ENCODE data around the gene PRR4. TPM values are rescaled to one million over a fixed set of nuclear protein-coding genes. Genes with fewer than 3 reads are reported as not detected.

The PRR4 gene
- total and polyA plus RNA-seq, 9 of the 15 experiments (the other 6 are each of a cell fraction or from before 2014, with no cell fraction given) = 0.45 to 5.0 (median 1.8) TPM

DNA sequence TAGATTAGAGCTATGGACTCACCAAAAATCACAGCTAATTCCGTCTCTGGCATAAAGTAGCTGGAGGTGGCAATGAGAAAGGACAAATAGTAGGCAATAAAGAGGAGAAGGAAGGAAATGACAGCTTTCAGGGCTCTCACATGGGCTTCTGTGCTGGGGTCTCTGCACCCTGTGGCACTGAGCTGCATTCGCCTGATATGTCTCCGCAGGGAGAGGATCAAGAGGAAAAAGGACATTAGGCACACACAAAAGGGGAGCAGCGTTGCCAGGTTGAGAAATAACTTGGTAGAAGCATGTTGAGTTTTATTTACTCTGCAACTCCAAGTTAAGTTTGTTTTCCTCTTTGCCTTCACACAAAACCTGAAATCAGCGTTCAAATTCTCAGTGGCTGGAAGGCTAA is 47.5 kb downstream of the PRR4 start:
- no peak for TF ChIP-seq ZNF3 (CRISPR knock-in tag; IDR thresholded peaks at IDR 0.05)
- no peak for TF ChIP-seq ZNF212 (CRISPR knock-in tag; IDR thresholded peaks at IDR 0.05)
- Histone ChIP-seq H3K4me3 (no peak overlapping the region), H3K4me2 (ENCODE audit: insufficient read depth, low read length) (no peak overlapping the region), H3K36me3 (ENCODE audit: control insufficient read depth, insufficient read depth, low read length) (no peaks in the 10 kb centered on the region), H2AFZ (ENCODE audit: low read depth, low read length) (no peak overlapping the region), H3K27me3 (ENCODE audit: control insufficient read depth in 2 of 2, insufficient read depth in 2 of 2, low read length in 2 of 2) (no peaks in the 10 kb centered on the region), H3K4me1 (replicated peaks in 1 of 2; ENCODE audit: control insufficient read depth in 2 of 2, insufficient read depth in 2 of 2, low read length in 2 of 2) (no peaks in the 10 kb centered on the region), H3K27ac (ENCODE audit: extremely low read depth, low read depth, low read length) (no peak overlapping the region), H3K9ac (ENCODE audit: insufficient read depth in 1 of 2, low read depth in 2 of 2, low read length in 2 of 2) (no peak overlapping the region), H4K20me1 (replicated peaks; ENCODE audit: control insufficient read depth, insufficient read depth, low read length) (no peaks in the 10 kb centered on the region), H3K79me2 (ENCODE audit: control insufficient read depth, insufficient read depth, low read length) (no peaks in the 10 kb centered on the region), H3K9me1 (ENCODE audit: control insufficient read depth, insufficient read depth, low read length) (no peaks in the 10 kb centered on the region), H3K9me3 (replicated peaks; ENCODE audit: control insufficient read depth, insufficient read depth, low read depth, low read length) (no peaks in the 10 kb centered on the region)
- no TSS peak for BruUV-seq (replicated peaks)
- POLR2A ChIA-PET = no interaction called here
- FAIRE-seq (no peak), ATAC-seq (no peak), DNase-seq (ENCODE audit: extremely low read depth in 1 of 4, low spot score in 3 of 4) (no peak)
- intact Hi-C loops (cut with micrococcal nuclease) = no loop called here
- in situ Hi-C loops (cut with MboI) = no loop called here
- CTCF ChIA-PET (ENCODE audit: low intra/inter-chr PET ratio) = no interaction called here
- 5% methylated on average over 5 of the region's 5 CpGs for WGBS (ENCODE audit: insufficient coverage, low coverage, missing lambda C conversion rate)

Small RNA genes within 50 kb of the gene (small RNA-seq; reads per million reads assigned to genes)
- gene PRR4 = not detected

Other genes starting within 250 kb of the PRR4 start
Only the 7 nearest of the 17 such genes appear.
- not detected in 2 replicates for gene TAS2R7, start 46.8 kb downstream of the PRR4 start, total RNA-seq (2014; rRNA removed)
- gene TAS2R7, start 46.8 kb downstream of the PRR4 start, total RNA-seq (2014; rRNA removed; fragmentation: Illumina TruSeq; extraction: Trizol) = not detected in 2 replicates
- not detected in 2 replicates for gene TAS2R7, start 46.8 kb downstream of the PRR4 start, total RNA-seq (2015; rRNA removed; fragmentation: Illumina TruSeq; extraction: Trizol)
- gene TAS2R7, start 46.8 kb downstream of the PRR4 start, total RNA-seq (2021) = not detected in 2 replicates
- not detected in 2 replicates for gene TAS2R7, start 46.8 kb downstream of the PRR4 start, polyA plus RNA-seq (2011; rRNA removed)
- not detected in 2 replicates for gene TAS2R7, start 46.8 kb downstream of the PRR4 start, polyA plus RNA-seq (2014; fragmentation: Illumina TruSeq; extraction: Trizol)
- gene TAS2R7, start 46.8 kb downstream of the PRR4 start, polyA plus RNA-seq (2014; fragmentation: Nextera tagmentation; extraction: Ambion mirVana) = not detected
- not detected in 2 replicates for gene TAS2R7, start 46.8 kb downstream of the PRR4 start, polyA plus RNA-seq (2014; rRNA removed)
- gene TAS2R8, start 42.2 kb downstream of the PRR4 start, total RNA-seq (2014; rRNA removed) = not detected in 2 replicates
- not detected in 2 replicates for gene TAS2R8, start 42.2 kb downstream of the PRR4 start, total RNA-seq (2014; rRNA removed; fragmentation: Illumina TruSeq; extraction: Trizol)
- not detected in 2 replicates for gene TAS2R8, start 42.2 kb downstream of the PRR4 start, total RNA-seq (2015; rRNA removed; fragmentation: Illumina TruSeq; extraction: Trizol)
- not detected in 2 replicates for gene TAS2R8, start 42.2 kb downstream of the PRR4 start, total RNA-seq (2021)
- gene TAS2R8, start 42.2 kb downstream of the PRR4 start, polyA plus RNA-seq (2011; rRNA removed) = not detected in 2 replicates
- gene TAS2R8, start 42.2 kb downstream of the PRR4 start, polyA plus RNA-seq (2014; fragmentation: Illumina TruSeq; extraction: Trizol) = not detected in 2 replicates
- not detected for gene TAS2R8, start 42.2 kb downstream of the PRR4 start, polyA plus RNA-seq (2014; fragmentation: Nextera tagmentation; extraction: Ambion mirVana)
- not detected in 2 replicates for gene TAS2R8, start 42.2 kb downstream of the PRR4 start, polyA plus RNA-seq (2014; rRNA removed)
- not detected in 2 replicates for gene TAS2R9, start 39.3 kb downstream of the PRR4 start, total RNA-seq (2014; rRNA removed)
- not detected in 2 replicates for gene TAS2R9, start 39.3 kb downstream of the PRR4 start, total RNA-seq (2014; rRNA removed; fragmentation: Illumina TruSeq; extraction: Trizol)
- not detected in 2 replicates for gene TAS2R9, start 39.3 kb downstream of the PRR4 start, total RNA-seq (2015; rRNA removed; fragmentation: Illumina TruSeq; extraction: Trizol)
- gene TAS2R9, start 39.3 kb downstream of the PRR4 start, total RNA-seq (2021) = not detected in 2 replicates
- not detected in 2 replicates for gene TAS2R9, start 39.3 kb downstream of the PRR4 start, polyA plus RNA-seq (2011; rRNA removed)
- gene TAS2R9, start 39.3 kb downstream of the PRR4 start, polyA plus RNA-seq (2014; fragmentation: Illumina TruSeq; extraction: Trizol) = not detected in 2 replicates
- gene TAS2R9, start 39.3 kb downstream of the PRR4 start, polyA plus RNA-seq (2014; fragmentation: Nextera tagmentation; extraction: Ambion mirVana) = not detected
- gene TAS2R9, start 39.3 kb downstream of the PRR4 start, polyA plus RNA-seq (2014; rRNA removed) = not detected in 2 replicates
- not detected in 2 replicates for gene TAS2R10, start 23.1 kb downstream of the PRR4 start, total RNA-seq (2014; rRNA removed)
- gene TAS2R10, start 23.1 kb downstream of the PRR4 start, total RNA-seq (2014; rRNA removed; fragmentation: Illumina TruSeq; extraction: Trizol) = 0.16 and 0.22 TPM in 2 replicates
- gene TAS2R10, start 23.1 kb downstream of the PRR4 start, total RNA-seq (2015; rRNA removed; fragmentation: Illumina TruSeq; extraction: Trizol) = 0.51 and 0.53 TPM in 2 replicates
- not detected in 2 replicates for gene TAS2R10, start 23.1 kb downstream of the PRR4 start, total RNA-seq (2021)
- gene TAS2R10, start 23.1 kb downstream of the PRR4 start, polyA plus RNA-seq (2011; rRNA removed) = not detected in 2 replicates
- gene TAS2R10, start 23.1 kb downstream of the PRR4 start, polyA plus RNA-seq (2014; fragmentation: Illumina TruSeq; extraction: Trizol) = not detected in 2 replicates
- not detected for gene TAS2R10, start 23.1 kb downstream of the PRR4 start, polyA plus RNA-seq (2014; fragmentation: Nextera tagmentation; extraction: Ambion mirVana)
- gene TAS2R10, start 23.1 kb downstream of the PRR4 start, polyA plus RNA-seq (2014; rRNA removed) = not detected in 2 replicates
- 6.2 and 7.6 TPM in 2 replicates for gene PRH1, start 34.8 kb upstream of the PRR4 start, total RNA-seq (2014; rRNA removed)
- 12.5 and 16.7 TPM in 2 replicates for gene PRH1, start 34.8 kb upstream of the PRR4 start, total RNA-seq (2014; rRNA removed; fragmentation: Illumina TruSeq; extraction: Trizol)
- 14.2 and 14.5 TPM in 2 replicates for gene PRH1, start 34.8 kb upstream of the PRR4 start, total RNA-seq (2015; rRNA removed; fragmentation: Illumina TruSeq; extraction: Trizol)
- 4.1 and 6.0 TPM in 2 replicates for gene PRH1, start 34.8 kb upstream of the PRR4 start, total RNA-seq (2021)
- gene PRH1, start 34.8 kb upstream of the PRR4 start, polyA plus RNA-seq (2011; rRNA removed) = 3.4 and 4.1 TPM in 2 replicates
- gene PRH1, start 34.8 kb upstream of the PRR4 start, polyA plus RNA-seq (2014; fragmentation: Illumina TruSeq; extraction: Trizol) = 1.7 and 2.3 TPM in 2 replicates
- gene PRH1, start 34.8 kb upstream of the PRR4 start, polyA plus RNA-seq (2014; fragmentation: Nextera tagmentation; extraction: Ambion mirVana) = 1 to 10 TPM; 1.2 to 7.3 TPM
- gene PRH1, start 34.8 kb upstream of the PRR4 start, polyA plus RNA-seq (2014; rRNA removed) = 1.1 and 1.6 TPM in 2 replicates
- gene TAS2R13, start 60.1 kb upstream of the PRR4 start, total RNA-seq (2014; rRNA removed) = 0.57 and 0.59 TPM in 2 replicates
- 1.1 and 1.7 TPM in 2 replicates for gene TAS2R13, start 60.1 kb upstream of the PRR4 start, total RNA-seq (2014; rRNA removed; fragmentation: Illumina TruSeq; extraction: Trizol)
- 1.4 and 1.6 TPM in 2 replicates for gene TAS2R13, start 60.1 kb upstream of the PRR4 start, total RNA-seq (2015; rRNA removed; fragmentation: Illumina TruSeq; extraction: Trizol)
- gene TAS2R13, start 60.1 kb upstream of the PRR4 start, total RNA-seq (2021) = 0.44 and 0.49 TPM in 2 replicates
- gene TAS2R13, start 60.1 kb upstream of the PRR4 start, polyA plus RNA-seq (2011; rRNA removed) = 0.19 and 0.26 TPM in 2 replicates
- 0.07 TPM in 1 of 2 replicates, not detected in the other for gene TAS2R13, start 60.1 kb upstream of the PRR4 start, polyA plus RNA-seq (2014; fragmentation: Illumina TruSeq; extraction: Trizol)
- not detected for gene TAS2R13, start 60.1 kb upstream of the PRR4 start, polyA plus RNA-seq (2014; fragmentation: Nextera tagmentation; extraction: Ambion mirVana)
- not detected in 2 replicates for gene TAS2R13, start 60.1 kb upstream of the PRR4 start, polyA plus RNA-seq (2014; rRNA removed)
- 0.82 TPM in 1 of 2 replicates, not detected in the other for gene PRH2, start 79.8 kb upstream of the PRR4 start, total RNA-seq (2014; rRNA removed)
- gene PRH2, start 79.8 kb upstream of the PRR4 start, total RNA-seq (2014; rRNA removed; fragmentation: Illumina TruSeq; extraction: Trizol) = not detected in 2 replicates
- gene PRH2, start 79.8 kb upstream of the PRR4 start, total RNA-seq (2015; rRNA removed; fragmentation: Illumina TruSeq; extraction: Trizol) = 0.41 TPM in 1 of 2 replicates, not detected in the other
- not detected in 2 replicates for gene PRH2, start 79.8 kb upstream of the PRR4 start, total RNA-seq (2021)
- gene PRH2, start 79.8 kb upstream of the PRR4 start, polyA plus RNA-seq (2011; rRNA removed) = 0.24 and 0.80 TPM in 2 replicates
- 0.93 TPM in 1 of 2 replicates, not detected in the other for gene PRH2, start 79.8 kb upstream of the PRR4 start, polyA plus RNA-seq (2014; fragmentation: Illumina TruSeq; extraction: Trizol)
- gene PRH2, start 79.8 kb upstream of the PRR4 start, polyA plus RNA-seq (2014; fragmentation: Nextera tagmentation; extraction: Ambion mirVana) = under 1 TPM in 1 of 2 experiments, not detected in 1; 0.18 TPM
- 0.81 TPM in 1 of 2 replicates, not detected in the other for gene PRH2, start 79.8 kb upstream of the PRR4 start, polyA plus RNA-seq (2014; rRNA removed)

Data from K562 (cell line).